ENCODE data around the gene MT2A.
"Not testable (repeated sequence)": the region's sequence is repeated elsewhere in the genome, so short reads cannot be mapped to it uniquely, and the experiment has no call there.

The MT2A gene

GRCh38 chr16:56608043-56608875 is at the start of gene MT2A:
Gene MT2A, plus strand, starts transcription at chr16:56608584. Its CDS starts 72 bp downstream, at chr16:56608656.
- DNase-seq (ENCODE audit: low read depth in 2 of 2) = peak; percentile 82 to 86

- no peak for DNase-seq (ENCODE audit: low read depth in 2 of 2)
Measured at GRCh38 chr16:56559109-56559508, 49.3 kb upstream of the MT2A start.

GRCh38 chr16:56560447-56560846 is 47.9 kb upstream of the MT2A start:
- DNase-seq (ENCODE audit: low read depth in 2 of 2) = no peak

- DNase-seq (ENCODE audit: low read depth in 2 of 2) = no peak
Measured at GRCh38 chr16:56561126-56561525, 47.3 kb upstream of the MT2A start.

GRCh38 chr16:56564793-56565477 is 43.4 kb upstream of the MT2A start, which contains the start of gene MT4:
Gene MT4, plus strand, starts transcription at chr16:56565073. Its CDS starts 56 bp downstream, at chr16:56565129.
- no peak for DNase-seq (ENCODE audit: low read depth in 2 of 2)

- no peak for DNase-seq (ENCODE audit: low read depth in 2 of 2)
Measured at GRCh38 chr16:56569971-56570370, 38.4 kb upstream of the MT2A start.

- no peak for DNase-seq (ENCODE audit: low read depth in 2 of 2)
Measured at GRCh38 chr16:56571525-56571924, 36.9 kb upstream of the MT2A start.

- DNase-seq (ENCODE audit: low read depth in 2 of 2) = no peak
Measured at GRCh38 chr16:56574625-56575024, 33.8 kb upstream of the MT2A start.

- DNase-seq (ENCODE audit: low read depth in 2 of 2) = peak in 1 of 2 experiments; percentile 4
Measured at GRCh38 chr16:56576585-56577299, 31.6 kb upstream of the MT2A start.

GRCh38 chr16:56577300-56577625 is 31.1 kb upstream of the MT2A start:
- DNase-seq (ENCODE audit: low read depth in 2 of 2) = no peak

GRCh38 chr16:56580391-56581048 is 27.9 kb upstream of the MT2A start:
- no peak for DNase-seq (ENCODE audit: low read depth in 2 of 2)

- not testable (repeated sequence) for DNase-seq (ENCODE audit: low read depth in 2 of 2)
Measured at GRCh38 chr16:56582911-56583310, 25.5 kb upstream of the MT2A start.

GRCh38 chr16:56583351-56584168 is 24.8 kb upstream of the MT2A start:
- DNase-seq (ENCODE audit: low read depth in 2 of 2) = no peak

GRCh38 chr16:56584276-56584675 is 24.1 kb upstream of the MT2A start:
- no peak for DNase-seq (ENCODE audit: low read depth in 2 of 2)

- no peak for DNase-seq (ENCODE audit: low read depth in 2 of 2)
Measured at GRCh38 chr16:56588781-56589140, 19.6 kb upstream of the MT2A start.

GRCh38 chr16:56589141-56590039 is 19.0 kb upstream of the MT2A start, which contains the start of gene MT3:
Gene MT3, plus strand, starts transcription at chr16:56589528. Its CDS starts 63 bp downstream, at chr16:56589591.
- no peak for DNase-seq (ENCODE audit: low read depth in 2 of 2)

- DNase-seq (ENCODE audit: low read depth in 2 of 2) = no peak
Measured at GRCh38 chr16:56591377-56592060, 16.9 kb upstream of the MT2A start.

GRCh38 chr16:56593573-56594291 is 14.7 kb upstream of the MT2A start:
- no peak for DNase-seq (ENCODE audit: low read depth in 2 of 2)

GRCh38 chr16:56594292-56594619 is 14.1 kb upstream of the MT2A start:
- no peak for DNase-seq (ENCODE audit: low read depth in 2 of 2)
